ENCODE measurements around the gene KEL.

KEL gene

GRCh38 chr7:142962991-142963390, 828 bp upstream of the KEL start:
- no peak for DNase-seq (ENCODE audit: low read depth)

GRCh38 chr7:142961595-142961972, 579 bp downstream of the KEL start:
- no peak for DNase-seq (ENCODE audit: low read depth)

- DNase-seq (ENCODE audit: low read depth), result no peak
Observed at GRCh38 chr7:142960955-142961512, 1.1 kb downstream of the KEL start.

GRCh38 chr7:142959202-142959601, 3.0 kb downstream of the KEL start:
- DNase-seq (ENCODE audit: low read depth), result no peak

- no peak for DNase-seq (ENCODE audit: low read depth)
Observed at GRCh38 chr7:142957723-142958122, 4.4 kb downstream of the KEL start.

GRCh38 chr7:142956951-142957623, 5.1 kb downstream of the KEL start:
- DNase-seq (ENCODE audit: low read depth), result no peak

GRCh38 chr7:142954680-142955268, 7.4 kb downstream of the KEL start:
- no peak for DNase-seq (ENCODE audit: low read depth)

- DNase-seq (ENCODE audit: low read depth), result no peak
Observed at GRCh38 chr7:142950235-142950634, 11.9 kb downstream of the KEL start.

GRCh38 chr7:142948603-142949002, 13.6 kb downstream of the KEL start:
- DNase-seq (ENCODE audit: low read depth), result no peak

GRCh38 chr7:142945001-142945400, 17.2 kb downstream of the KEL start:
- DNase-seq (ENCODE audit: low read depth), result no peak

GRCh38 chr7:142943706-142944268, 18.4 kb downstream of the KEL start:
- DNase-seq (ENCODE audit: low read depth), result no peak

GRCh38 chr7:142942746-142943145, 19.4 kb downstream of the KEL start:
- no peak for DNase-seq (ENCODE audit: low read depth)

- DNase-seq (ENCODE audit: low read depth), result no peak
Observed at GRCh38 chr7:142941541-142941940, 20.6 kb downstream of the KEL start.

GRCh38 chr7:142940966-142941535, 21.1 kb downstream of the KEL start:
- DNase-seq (ENCODE audit: low read depth), result no peak

GRCh38 chr7:142939226-142939910, 22.8 kb downstream of the KEL start, which contains the start of gene LLCFC1:
TSS of gene LLCFC1 (plus strand) at chr7:142939484. CDS start at chr7:142939622, 138 bp downstream.
- no peak for DNase-seq (ENCODE audit: low read depth)

GRCh38 chr7:142938611-142939010, 23.6 kb downstream of the KEL start:
- DNase-seq (ENCODE audit: low read depth), result no peak

- no peak for DNase-seq (ENCODE audit: low read depth)
Observed at GRCh38 chr7:142935941-142936565, 26.1 kb downstream of the KEL start.

GRCh38 chr7:142934056-142934455, 28.1 kb downstream of the KEL start:
- DNase-seq (ENCODE audit: low read depth), result no peak

GRCh38 chr7:142933624-142934023, 28.5 kb downstream of the KEL start, which contains the start of gene TRPV5:
TSS of gene TRPV5 (minus strand) at chr7:142933746. CDS start at chr7:142933459, 287 bp downstream.
- no peak for DNase-seq (ENCODE audit: low read depth)

- DNase-seq (ENCODE audit: low read depth), result no peak
Observed at GRCh38 chr7:142933092-142933475, 29.1 kb downstream of the KEL start.

- DNase-seq (ENCODE audit: low read depth), result no peak
Observed at GRCh38 chr7:142932386-142933091, 29.6 kb downstream of the KEL start.
